ENCODE measurements around the gene CLUH.
"Not testable (repeated sequence)": the region's sequence is repeated elsewhere in the genome, so short reads cannot be mapped to it uniquely, and the experiment has no call there.

Gene CLUH

DNA sequence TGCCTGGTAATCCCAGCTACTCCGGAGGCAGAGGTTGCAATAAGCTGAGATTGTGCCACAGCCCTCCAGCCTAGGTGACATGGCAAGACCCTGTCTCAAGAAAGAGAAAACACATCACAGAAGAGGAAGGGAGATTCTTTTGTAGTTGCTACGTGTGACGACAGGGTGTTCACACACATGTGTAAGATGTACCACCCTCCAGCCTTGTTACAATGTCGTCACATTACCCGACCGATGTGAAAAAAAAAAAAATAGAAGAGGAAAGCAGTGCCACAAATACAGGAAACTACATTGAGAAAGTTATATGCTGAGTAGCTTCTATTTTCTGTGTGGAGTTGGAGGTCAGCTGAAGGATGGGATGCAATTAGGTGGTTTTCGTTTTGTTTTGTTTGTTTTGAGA lies 56.0 kb downstream of the CLUH start:
- H3K4me1 ChIP-seq (ENCODE audit: insufficient read depth, low read length, poor library complexity, severe bottlenecking) = no peaks in the 10 kb centered on the region
- no peak overlapping the region for H3K4me3 ChIP-seq (ENCODE audit: low read length, poor library complexity, severe bottlenecking)
- H3K36me3 ChIP-seq (ENCODE audit: insufficient read depth, low read length) = peaks cover 30% of the 10 kb centered on the region; the same call in 1 of the 2 replicates
- no peaks in the 10 kb centered on the region for H3F3A ChIP-seq (ENCODE audit: low read depth)
- H4K20me1 ChIP-seq (ENCODE audit: insufficient read depth, low read length, poor library complexity, severe bottlenecking) = peaks cover 50% of the 10 kb centered on the region
- H3K9ac ChIP-seq (ENCODE audit: low read depth, low read length, poor library complexity, severe bottlenecking) = no peak overlapping the region
- H3K79me2 ChIP-seq (ENCODE audit: insufficient read depth, low read length) = peaks cover 70% of the 10 kb centered on the region; the same call in 1 of the 2 replicates
- TF ChIP-seq, protein P1, sequence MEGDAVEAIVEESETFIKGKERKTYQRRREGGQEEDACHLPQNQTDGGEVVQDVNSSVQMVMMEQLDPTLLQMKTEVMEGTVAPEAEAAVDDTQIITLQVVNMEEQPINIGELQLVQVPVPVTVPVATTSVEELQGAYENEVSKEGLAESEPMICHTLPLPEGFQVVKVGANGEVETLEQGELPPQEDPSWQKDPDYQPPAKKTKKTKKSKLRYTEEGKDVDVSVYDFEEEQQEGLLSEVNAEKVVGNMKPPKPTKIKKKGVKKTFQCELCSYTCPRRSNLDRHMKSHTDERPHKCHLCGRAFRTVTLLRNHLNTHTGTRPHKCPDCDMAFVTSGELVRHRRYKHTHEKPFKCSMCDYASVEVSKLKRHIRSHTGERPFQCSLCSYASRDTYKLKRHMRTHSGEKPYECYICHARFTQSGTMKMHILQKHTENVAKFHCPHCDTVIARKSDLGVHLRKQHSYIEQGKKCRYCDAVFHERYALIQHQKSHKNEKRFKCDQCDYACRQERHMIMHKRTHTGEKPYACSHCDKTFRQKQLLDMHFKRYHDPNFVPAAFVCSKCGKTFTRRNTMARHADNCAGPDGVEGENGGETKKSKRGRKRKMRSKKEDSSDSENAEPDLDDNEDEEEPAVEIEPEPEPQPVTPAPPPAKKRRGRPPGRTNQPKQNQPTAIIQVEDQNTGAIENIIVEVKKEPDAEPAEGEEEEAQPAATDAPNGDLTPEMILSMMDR (conservative IDR thresholded peaks at IDR 0.05; ENCODE audit: low read length) = no peak
- TF ChIP-seq EZH2phosphoT487 (IDR thresholded peaks at IDR 0.05; ENCODE audit: borderline replicate concordance) = no peak
- no peak overlapping the region for H3K4me2 ChIP-seq (ENCODE audit: low read depth, low read length, poor library complexity, severe bottlenecking)
- H2AFZ ChIP-seq (ENCODE audit: low read length) = no peak overlapping the region
- no peaks in the 10 kb centered on the region for H3K27me3 ChIP-seq (ENCODE audit: insufficient read depth, low read length, poor library complexity, severe bottlenecking)
- H3K9me2 ChIP-seq (replicated peaks; ENCODE audit: low read depth, low read length) = no peaks in the 10 kb centered on the region
- H3K9me3 ChIP-seq (ENCODE audit: insufficient read depth, low read depth, low read length) = no peaks in the 10 kb centered on the region

DNA sequence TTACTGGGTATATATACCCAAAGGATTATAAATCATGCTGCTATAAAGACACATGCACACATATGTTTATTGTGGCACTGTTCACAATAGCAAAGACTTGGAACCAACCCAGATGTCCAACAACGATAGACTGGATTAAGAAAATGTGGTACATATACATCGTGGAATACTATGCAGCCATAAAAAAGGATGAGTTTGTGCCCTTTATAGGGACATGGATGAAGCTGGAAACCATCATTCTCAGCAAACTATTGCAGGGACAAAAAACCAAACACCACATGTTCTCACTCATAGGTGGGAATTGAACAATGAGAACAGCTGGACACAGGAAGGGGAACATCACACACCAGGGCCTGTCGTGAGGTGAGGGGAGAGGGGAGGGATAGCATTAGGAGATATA lies 58.7 kb downstream of the CLUH start:
- not testable (repeated sequence) for H2AFZ ChIP-seq (ENCODE audit: low read length); H3K4me3 ChIP-seq (ENCODE audit: low read length, poor library complexity, severe bottlenecking); H3K9ac ChIP-seq (ENCODE audit: low read depth, low read length, poor library complexity, severe bottlenecking); H3K27me3 ChIP-seq (ENCODE audit: insufficient read depth, low read length, poor library complexity, severe bottlenecking); H3K4me2 ChIP-seq (ENCODE audit: low read depth, low read length, poor library complexity, severe bottlenecking); H3K4me1 ChIP-seq (ENCODE audit: insufficient read depth, low read length, poor library complexity, severe bottlenecking); H3K9me3 ChIP-seq (ENCODE audit: insufficient read depth, low read depth, low read length); H3F3A ChIP-seq (ENCODE audit: low read depth); H3K9me2 ChIP-seq (replicated peaks; ENCODE audit: low read depth, low read length)
- Histone ChIP-seq H3K79me2 (ENCODE audit: insufficient read depth, low read length) (peaks cover 60% of the 10 kb centered on the region), H3K36me3 (ENCODE audit: insufficient read depth, low read length) (peaks cover 34% of the 10 kb centered on the region; the same call in 1 of the 2 replicates), H4K20me1 (ENCODE audit: insufficient read depth, low read length, poor library complexity, severe bottlenecking) (peaks cover 41% of the 10 kb centered on the region)

DNA sequence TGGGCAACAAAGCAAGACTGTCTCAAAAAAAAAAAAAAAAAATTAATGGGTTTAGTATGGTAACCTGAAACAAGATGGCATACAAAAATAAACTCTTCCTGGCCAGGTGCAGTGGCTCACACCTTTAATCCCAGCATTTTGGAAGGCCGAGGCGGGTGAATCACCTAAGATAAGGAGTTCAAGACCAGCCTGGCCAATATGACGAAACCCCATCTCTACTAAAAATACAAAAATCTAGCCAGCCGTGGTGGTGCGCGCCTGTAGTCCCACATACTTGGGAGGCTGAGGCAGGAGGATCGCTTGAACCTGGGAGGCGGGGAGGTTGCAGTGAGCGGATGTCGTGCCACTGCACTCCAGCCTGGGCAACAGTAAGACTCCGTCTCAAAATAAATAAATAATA lies 62.4 kb downstream of the CLUH start:
- peaks cover 18% of the 10 kb centered on the region for H4K20me1 ChIP-seq (ENCODE audit: insufficient read depth, low read length, poor library complexity, severe bottlenecking)
- H3K36me3 ChIP-seq (ENCODE audit: insufficient read depth, low read length) = peaks cover 33% of the 10 kb centered on the region; the same call in 1 of the 2 replicates
- H3K4me1 ChIP-seq (ENCODE audit: insufficient read depth, low read length, poor library complexity, severe bottlenecking) = no peaks in the 10 kb centered on the region
- H3K79me2 ChIP-seq (ENCODE audit: insufficient read depth, low read length) = peaks cover 30% of the 10 kb centered on the region
- H3K27me3 ChIP-seq (ENCODE audit: insufficient read depth, low read length, poor library complexity, severe bottlenecking) = no peaks in the 10 kb centered on the region
- H3K4me2 ChIP-seq (ENCODE audit: low read depth, low read length, poor library complexity, severe bottlenecking) = no peak overlapping the region
- no peaks in the 10 kb centered on the region for H3K9me2 ChIP-seq (replicated peaks; ENCODE audit: low read depth, low read length)
- TF ChIP-seq, protein P1 (conservative IDR thresholded peaks at IDR 0.05; ENCODE audit: low read length) = no peak
- no peak for TF ChIP-seq EZH2phosphoT487 (IDR thresholded peaks at IDR 0.05; ENCODE audit: borderline replicate concordance)
- H3F3A ChIP-seq (ENCODE audit: low read depth) = no peaks in the 10 kb centered on the region
- no peak overlapping the region for H3K9ac ChIP-seq (ENCODE audit: low read depth, low read length, poor library complexity, severe bottlenecking)
- no peaks in the 10 kb centered on the region for H3K9me3 ChIP-seq (ENCODE audit: insufficient read depth, low read depth, low read length)
- H3K4me3 ChIP-seq (ENCODE audit: low read length, poor library complexity, severe bottlenecking) = no peak overlapping the region
- H2AFZ ChIP-seq (ENCODE audit: low read length) = no peak overlapping the region

DNA sequence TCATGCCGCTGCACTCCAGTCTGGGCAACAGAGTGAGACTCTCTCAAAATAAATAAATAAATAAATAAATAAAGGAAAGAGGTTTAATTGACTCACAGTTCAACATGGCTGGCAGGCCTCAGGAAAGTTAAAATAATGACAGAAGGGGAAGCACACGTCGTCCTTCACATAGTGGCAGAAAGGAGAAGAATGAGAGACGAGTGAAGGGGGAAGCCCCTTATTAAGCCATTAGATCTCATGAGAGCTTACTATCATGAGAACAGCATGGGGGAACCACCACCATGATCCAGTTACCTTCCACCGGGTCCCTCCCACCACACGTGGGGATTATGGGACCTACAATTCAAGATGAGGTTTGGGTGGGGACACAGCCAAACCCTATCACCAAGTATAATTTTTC lies 63.6 kb downstream of the CLUH start:
- Histone ChIP-seq H3K4me3 (ENCODE audit: low read length, poor library complexity, severe bottlenecking) (no peak overlapping the region), H3K4me1 (ENCODE audit: insufficient read depth, low read length, poor library complexity, severe bottlenecking) (no peaks in the 10 kb centered on the region), H3F3A (ENCODE audit: low read depth) (no peaks in the 10 kb centered on the region), H3K36me3 (ENCODE audit: insufficient read depth, low read length) (peaks cover 38% of the 10 kb centered on the region; the same call in 1 of the 2 replicates), H3K9me3 (ENCODE audit: insufficient read depth, low read depth, low read length) (no peaks in the 10 kb centered on the region), H4K20me1 (ENCODE audit: insufficient read depth, low read length, poor library complexity, severe bottlenecking) (peaks cover 16% of the 10 kb centered on the region), H3K9ac (ENCODE audit: low read depth, low read length, poor library complexity, severe bottlenecking) (no peak overlapping the region), H3K79me2 (ENCODE audit: insufficient read depth, low read length) (peaks cover 37% of the 10 kb centered on the region), H2AFZ (ENCODE audit: low read length) (no peak overlapping the region), H3K9me2 (replicated peaks; ENCODE audit: low read depth, low read length) (no peaks in the 10 kb centered on the region), H3K27me3 (ENCODE audit: insufficient read depth, low read length, poor library complexity, severe bottlenecking) (no peaks in the 10 kb centered on the region), H3K4me2 (ENCODE audit: low read depth, low read length, poor library complexity, severe bottlenecking) (no peak overlapping the region)
- no peak for TF ChIP-seq EZH2phosphoT487 (IDR thresholded peaks at IDR 0.05; ENCODE audit: borderline replicate concordance)
- TF ChIP-seq, protein P1 (conservative IDR thresholded peaks at IDR 0.05; ENCODE audit: low read length) = no peak
